Osteocyte (in vitro differentiated cells): ENCODE data around the gene AFF3. TPM values are rescaled to one million over a fixed set of nuclear protein-coding genes. Genes with fewer than 3 reads are reported as not detected.

Source experiments
- DNase-seq: peaks from one replicate; pipeline ENCODE4 v3.0.0; 2021; ENCODE audit warnings: mixed read lengths; ENCODE audit not compliant: unreplicated experiment; ENCODE audit errors: extremely low spot score
- H3K27ac Mint-ChIP-seq: one replicate; pipeline ENCODE4 v1.8.0; 2021; ENCODE audit warnings: mild to moderate bottlenecking, mixed read lengths; ENCODE audit not compliant: unreplicated experiment
- H3K27me3 Mint-ChIP-seq: one replicate; pipeline ENCODE4 v1.8.0; 2021; ENCODE audit warnings: mixed read lengths; ENCODE audit not compliant: unreplicated experiment
- H3K36me3 Mint-ChIP-seq: one replicate; pipeline ENCODE4 v1.8.0; 2021; ENCODE audit warnings: mixed read lengths; ENCODE audit not compliant: unreplicated experiment
- H3K4me1 Mint-ChIP-seq: one replicate; pipeline ENCODE4 v1.8.0; 2021; ENCODE audit warnings: mixed read lengths; ENCODE audit not compliant: unreplicated experiment
- H3K4me3 Mint-ChIP-seq: one replicate; pipeline ENCODE4 v1.8.0; 2021; ENCODE audit warnings: mild to moderate bottlenecking, moderate library complexity, mixed read lengths; ENCODE audit not compliant: unreplicated experiment
- H3K9me3 Mint-ChIP-seq: one replicate; pipeline ENCODE4 v1.8.0; 2021; ENCODE audit warnings: mixed read lengths; ENCODE audit not compliant: unreplicated experiment
- CTCF ChIP-seq: fragments of 200-600 bp; sonication (generic); IDR thresholded peaks from 2 replicates; pipeline ENCODE4 v1.5.0; 2021; ENCODE audit warnings: antibody characterized with exemption, mild to moderate bottlenecking, moderate library complexity
- total RNA-seq: library from RNA; stranded (reverse); gene quantifications from 2 replicates; pipeline ENCODE4 v1.2.1, GENCODE V29; 2021

Gene AFF3
- total RNA-seq, 1 donor from 2014 or later, result 248 TPM

GRCh38 chr2:100140582-100140981 lies 1.8 kb downstream of the AFF3 start:
- H3K27me3 Mint-ChIP-seq, result no peaks in the 10 kb centered on the region
- TF ChIP-seq CTCF, result no peak
- no peaks in the 10 kb centered on the region for H3K9me3 Mint-ChIP-seq
- H3K27ac Mint-ChIP-seq, result no peak overlapping the region
- no peaks in the 10 kb centered on the region for H3K4me1 Mint-ChIP-seq
- no peak for DNase-seq
- H3K36me3 Mint-ChIP-seq, result no peaks in the 10 kb centered on the region
- H3K4me3 Mint-ChIP-seq, result no peak overlapping the region

GRCh38 chr2:100137866-100138570 lies 4.4 kb downstream of the AFF3 start:
- H3K27ac Mint-ChIP-seq, result no peak overlapping the region
- no peaks in the 10 kb centered on the region for H3K4me1 Mint-ChIP-seq
- H3K27me3 Mint-ChIP-seq, result no peaks in the 10 kb centered on the region
- no peaks in the 10 kb centered on the region for H3K9me3 Mint-ChIP-seq
- H3K36me3 Mint-ChIP-seq, result no peaks in the 10 kb centered on the region
- TF ChIP-seq CTCF, result no peak
- DNase-seq, result no peak
- H3K4me3 Mint-ChIP-seq, result no peak overlapping the region

GRCh38 chr2:100137318-100137717 lies 5.1 kb downstream of the AFF3 start:
- no peak for DNase-seq
- Mint-ChIP-seq H3K4me1 (no peaks in the 10 kb centered on the region), H3K36me3 (no peaks in the 10 kb centered on the region), H3K9me3 (no peaks in the 10 kb centered on the region), H3K27ac (no peak overlapping the region), H3K4me3 (no peak overlapping the region), H3K27me3 (no peaks in the 10 kb centered on the region)
- no peak for TF ChIP-seq CTCF

- no peak for TF ChIP-seq CTCF
- H3K9me3 Mint-ChIP-seq, result no peaks in the 10 kb centered on the region
Observed at GRCh38 chr2:100136310-100136709, 6.1 kb downstream of the AFF3 start.

GRCh38 chr2:100135415-100135814 lies 7.0 kb downstream of the AFF3 start:
- no peak for DNase-seq
- Mint-ChIP-seq H3K4me1 (no peaks in the 10 kb centered on the region), H3K9me3 (no peaks in the 10 kb centered on the region)

More at GRCh38 chr2:100136310-100136709, 6.1 kb downstream of the AFF3 start:
- H3K27ac Mint-ChIP-seq, result no peak overlapping the region
- H3K4me3 Mint-ChIP-seq, result no peak overlapping the region
- H3K4me1 Mint-ChIP-seq, result no peaks in the 10 kb centered on the region
- H3K27me3 Mint-ChIP-seq, result no peaks in the 10 kb centered on the region
- DNase-seq, result no peak
- H3K36me3 Mint-ChIP-seq, result no peaks in the 10 kb centered on the region

More at GRCh38 chr2:100135415-100135814, 7.0 kb downstream of the AFF3 start:
- TF ChIP-seq CTCF, result no peak
- Mint-ChIP-seq H3K27me3 (no peaks in the 10 kb centered on the region), H3K36me3 (no peaks in the 10 kb centered on the region), H3K27ac (no peak overlapping the region), H3K4me3 (no peak overlapping the region)
